ENCODE results near the gene UXS1. TPM values are rescaled to one million over a fixed set of nuclear protein-coding genes. Genes with fewer than 3 reads are reported as not detected.

UXS1 gene
- polyA plus RNA-seq, 1 of the 3 experiments (the other 2 are of a cell fraction), result 55.9 TPM

DNA sequence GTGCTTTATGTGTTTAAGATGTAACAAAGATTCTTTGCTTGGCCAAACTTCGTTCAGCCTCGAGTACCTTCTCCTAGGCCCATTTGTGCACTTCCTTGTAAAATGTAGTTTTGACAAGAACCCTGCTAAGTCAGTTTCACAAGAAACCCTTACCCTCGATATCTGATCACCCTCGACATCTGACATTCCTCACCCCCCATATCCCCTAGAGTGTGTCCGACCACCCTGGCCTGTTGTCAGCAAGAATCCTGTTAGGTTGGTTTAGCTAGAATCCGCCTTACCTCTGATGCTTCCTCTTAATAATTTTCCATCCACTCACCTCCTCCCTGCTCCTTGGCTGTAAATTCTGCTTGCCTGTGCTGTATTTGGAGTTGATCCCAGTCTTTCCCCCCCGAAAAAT lies 85.3 kb downstream of the UXS1 start:
- ChIA-PET CTCF (interaction anchor here (0.5 to 2.0 kb wide), 4 partner anchors 157 to 480 kb away, joined by 3 to 5 read pairs (median 4); no protein-coding TSS in a partner anchor), POLR2A (no interaction called here)
- H2AFZ ChIP-seq (ENCODE audit: low read depth), result no peak overlapping the region
- no peak for TF ChIP-seq TCF12 (IDR thresholded peaks at IDR 0.05)
- no peak for TF ChIP-seq JUND (IDR thresholded peaks at IDR 0.05)
- TF ChIP-seq, protein P1, sequence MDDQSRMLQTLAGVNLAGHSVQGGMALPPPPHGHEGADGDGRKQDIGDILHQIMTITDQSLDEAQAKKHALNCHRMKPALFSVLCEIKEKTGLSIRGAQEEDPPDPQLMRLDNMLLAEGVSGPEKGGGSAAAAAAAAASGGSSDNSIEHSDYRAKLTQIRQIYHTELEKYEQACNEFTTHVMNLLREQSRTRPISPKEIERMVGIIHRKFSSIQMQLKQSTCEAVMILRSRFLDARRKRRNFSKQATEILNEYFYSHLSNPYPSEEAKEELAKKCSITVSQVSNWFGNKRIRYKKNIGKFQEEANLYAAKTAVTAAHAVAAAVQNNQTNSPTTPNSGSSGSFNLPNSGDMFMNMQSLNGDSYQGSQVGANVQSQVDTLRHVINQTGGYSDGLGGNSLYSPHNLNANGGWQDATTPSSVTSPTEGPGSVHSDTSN (IDR thresholded peaks at IDR 0.05), result no peak
- TF ChIP-seq, protein P2, sequence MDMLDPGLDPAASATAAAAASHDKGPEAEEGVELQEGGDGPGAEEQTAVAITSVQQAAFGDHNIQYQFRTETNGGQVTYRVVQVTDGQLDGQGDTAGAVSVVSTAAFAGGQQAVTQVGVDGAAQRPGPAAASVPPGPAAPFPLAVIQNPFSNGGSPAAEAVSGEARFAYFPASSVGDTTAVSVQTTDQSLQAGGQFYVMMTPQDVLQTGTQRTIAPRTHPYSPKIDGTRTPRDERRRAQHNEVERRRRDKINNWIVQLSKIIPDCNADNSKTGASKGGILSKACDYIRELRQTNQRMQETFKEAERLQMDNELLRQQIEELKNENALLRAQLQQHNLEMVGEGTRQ (IDR thresholded peaks at IDR 0.05; ENCODE audit: borderline replicate concordance, low read depth, low read length), result no peak
- no peak for TF ChIP-seq NFIC (IDR thresholded peaks at IDR 0.05; ENCODE audit: borderline replicate concordance)
- TF ChIP-seq GATA2 (CRISPR knock-in tag; IDR thresholded peaks at IDR 0.05), result no peak
- TF ChIP-seq SMC3 (IDR thresholded peaks at IDR 0.05; ENCODE audit: low read depth, low read length), result no peak
- TF ChIP-seq MXI1 (IDR thresholded peaks at IDR 0.05; ENCODE audit: low read depth, low read length), result no peak
- TF ChIP-seq RFX5 (IDR thresholded peaks at IDR 0.05; ENCODE audit: low read length), result no peak
- TF ChIP-seq, protein P3, sequence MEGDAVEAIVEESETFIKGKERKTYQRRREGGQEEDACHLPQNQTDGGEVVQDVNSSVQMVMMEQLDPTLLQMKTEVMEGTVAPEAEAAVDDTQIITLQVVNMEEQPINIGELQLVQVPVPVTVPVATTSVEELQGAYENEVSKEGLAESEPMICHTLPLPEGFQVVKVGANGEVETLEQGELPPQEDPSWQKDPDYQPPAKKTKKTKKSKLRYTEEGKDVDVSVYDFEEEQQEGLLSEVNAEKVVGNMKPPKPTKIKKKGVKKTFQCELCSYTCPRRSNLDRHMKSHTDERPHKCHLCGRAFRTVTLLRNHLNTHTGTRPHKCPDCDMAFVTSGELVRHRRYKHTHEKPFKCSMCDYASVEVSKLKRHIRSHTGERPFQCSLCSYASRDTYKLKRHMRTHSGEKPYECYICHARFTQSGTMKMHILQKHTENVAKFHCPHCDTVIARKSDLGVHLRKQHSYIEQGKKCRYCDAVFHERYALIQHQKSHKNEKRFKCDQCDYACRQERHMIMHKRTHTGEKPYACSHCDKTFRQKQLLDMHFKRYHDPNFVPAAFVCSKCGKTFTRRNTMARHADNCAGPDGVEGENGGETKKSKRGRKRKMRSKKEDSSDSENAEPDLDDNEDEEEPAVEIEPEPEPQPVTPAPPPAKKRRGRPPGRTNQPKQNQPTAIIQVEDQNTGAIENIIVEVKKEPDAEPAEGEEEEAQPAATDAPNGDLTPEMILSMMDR (IDR thresholded peaks at IDR 0.05), result no peak
- TF ChIP-seq TEAD4 (IDR thresholded peaks at IDR 0.05; ENCODE audit: borderline replicate concordance, insufficient read depth), result no peak
- TF ChIP-seq FOSL2 (IDR thresholded peaks at IDR 0.05; ENCODE audit: borderline replicate concordance, low read depth), result no peak
- no peak for TF ChIP-seq RXRA (IDR thresholded peaks at IDR 0.05; ENCODE audit: borderline replicate concordance, low read depth)
- TF ChIP-seq RAD21 (IDR thresholded peaks at IDR 0.05; ENCODE audit: low read length), result no peak
- no peak for TF ChIP-seq POLR2AphosphoS5 (IDR thresholded peaks at IDR 0.05; ENCODE audit: low read depth, low read length)
- no peaks in the 10 kb centered on the region for H3F3A ChIP-seq (replicated peaks; ENCODE audit: insufficient read depth)
- no peaks in the 10 kb centered on the region for H4K20me1 ChIP-seq (ENCODE audit: insufficient read depth)
- H3K4me1 ChIP-seq (ENCODE audit: control insufficient read depth in 1 of 2, insufficient read depth in 2 of 2, low read depth in 1 of 2, low read length in 1 of 2), result peaks cover 4 to 7% of the 10 kb centered on the region in 2 experiments; a peak in 2 of 4 replicates
- no peaks in the 10 kb centered on the region for H3K9me2 ChIP-seq
- no peak overlapping the region for H3K4me3 ChIP-seq (ENCODE audit: low read depth in 2 of 2, low read length in 1 of 2)
- H3K4me2 ChIP-seq, result no peak overlapping the region
- peaks cover 0 to 39% of the 10 kb centered on the region in 2 experiments for H3K36me3 ChIP-seq (replicated peaks in 1 of 2; ENCODE audit: control insufficient read depth in 1 of 2, insufficient read depth in 2 of 2, low read length in 1 of 2)
- DNase-seq, result no peak
- H3K79me2 ChIP-seq (ENCODE audit: insufficient read depth), result no peaks in the 10 kb centered on the region
- no peak overlapping the region for H3K27ac ChIP-seq (ENCODE audit: low read depth in 2 of 2, low read length in 1 of 2)
- no peak overlapping the region for H3K9ac ChIP-seq
- H3K9me3 ChIP-seq, result no peaks in the 10 kb centered on the region
- WGBS (ENCODE audit: low lambda C conversion rate), result 93% methylated on average over 7 of the region's 7 CpGs
- H3K27me3 ChIP-seq (ENCODE audit: insufficient read depth), result no peaks in the 10 kb centered on the region

DNA sequence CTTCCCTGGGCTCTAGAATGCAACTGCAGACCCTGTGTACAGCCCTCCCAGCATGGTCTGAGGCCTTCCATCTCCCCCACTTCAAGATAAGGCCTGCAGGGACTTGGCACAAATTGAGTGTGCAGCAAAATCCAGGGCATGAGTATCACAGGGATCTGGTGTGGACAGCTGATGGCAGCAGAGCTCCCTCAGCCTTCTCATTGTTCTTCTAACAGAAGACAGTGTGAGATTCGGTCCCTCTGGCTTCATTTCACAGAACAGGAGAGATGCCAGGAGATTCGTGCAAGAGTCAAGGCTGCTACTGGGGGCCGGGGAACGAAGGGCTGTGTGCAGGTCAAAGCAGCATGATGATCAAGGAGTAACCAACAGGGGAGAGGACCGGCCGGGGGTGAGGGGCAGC lies 85.8 kb downstream of the UXS1 start:
- POLR2A ChIA-PET, result no interaction called here
- no peaks in the 10 kb centered on the region for H3F3A ChIP-seq (replicated peaks; ENCODE audit: insufficient read depth)
- H3K4me2 ChIP-seq, result no peak overlapping the region
- no peak overlapping the region for H3K9ac ChIP-seq
- no peaks in the 10 kb centered on the region for H3K9me2 ChIP-seq
- CTCF ChIA-PET, result interaction anchor here (0.7 to 2.0 kb wide), 4 partner anchors 9 to 480 kb away, joined by 3 to 5 read pairs (median 4); no protein-coding TSS in a partner anchor
- no peaks in the 10 kb centered on the region for H3K9me3 ChIP-seq
- peaks cover 4 to 7% of the 10 kb centered on the region in 2 experiments; a peak in 2 of 4 replicates for H3K4me1 ChIP-seq (ENCODE audit: control insufficient read depth in 1 of 2, insufficient read depth in 2 of 2, low read depth in 1 of 2, low read length in 1 of 2)
- DNase-seq, result peak; percentile 54
- H3K4me3 ChIP-seq (ENCODE audit: low read depth in 2 of 2, low read length in 1 of 2), result no peak overlapping the region
- no peak overlapping the region for H3K27ac ChIP-seq (ENCODE audit: low read depth in 2 of 2, low read length in 1 of 2)
- no peaks in the 10 kb centered on the region for H3K27me3 ChIP-seq (ENCODE audit: insufficient read depth)
- H4K20me1 ChIP-seq (ENCODE audit: insufficient read depth), result no peaks in the 10 kb centered on the region
- peaks cover 0 to 39% of the 10 kb centered on the region in 2 experiments for H3K36me3 ChIP-seq (replicated peaks in 1 of 2; ENCODE audit: control insufficient read depth in 1 of 2, insufficient read depth in 2 of 2, low read length in 1 of 2)
- WGBS (ENCODE audit: low lambda C conversion rate), result 81% methylated on average over 6 of the region's 6 CpGs
- H2AFZ ChIP-seq (ENCODE audit: low read depth), result no peak overlapping the region
- no peaks in the 10 kb centered on the region for H3K79me2 ChIP-seq (ENCODE audit: insufficient read depth)
- peak; percentile 62; the same call in 1 of the 2 replicates for TF ChIP-seq SMC3 (IDR thresholded peaks at IDR 0.05; ENCODE audit: low read depth, low read length)
- peak; percentile 68 for TF ChIP-seq RAD21 (IDR thresholded peaks at IDR 0.05; ENCODE audit: low read length)
- TF ChIP-seq GATA2 (CRISPR knock-in tag; IDR thresholded peaks at IDR 0.05), result no peak
- no peak for TF ChIP-seq RFX5 (IDR thresholded peaks at IDR 0.05; ENCODE audit: low read length)
- TF ChIP-seq, protein P4, sequence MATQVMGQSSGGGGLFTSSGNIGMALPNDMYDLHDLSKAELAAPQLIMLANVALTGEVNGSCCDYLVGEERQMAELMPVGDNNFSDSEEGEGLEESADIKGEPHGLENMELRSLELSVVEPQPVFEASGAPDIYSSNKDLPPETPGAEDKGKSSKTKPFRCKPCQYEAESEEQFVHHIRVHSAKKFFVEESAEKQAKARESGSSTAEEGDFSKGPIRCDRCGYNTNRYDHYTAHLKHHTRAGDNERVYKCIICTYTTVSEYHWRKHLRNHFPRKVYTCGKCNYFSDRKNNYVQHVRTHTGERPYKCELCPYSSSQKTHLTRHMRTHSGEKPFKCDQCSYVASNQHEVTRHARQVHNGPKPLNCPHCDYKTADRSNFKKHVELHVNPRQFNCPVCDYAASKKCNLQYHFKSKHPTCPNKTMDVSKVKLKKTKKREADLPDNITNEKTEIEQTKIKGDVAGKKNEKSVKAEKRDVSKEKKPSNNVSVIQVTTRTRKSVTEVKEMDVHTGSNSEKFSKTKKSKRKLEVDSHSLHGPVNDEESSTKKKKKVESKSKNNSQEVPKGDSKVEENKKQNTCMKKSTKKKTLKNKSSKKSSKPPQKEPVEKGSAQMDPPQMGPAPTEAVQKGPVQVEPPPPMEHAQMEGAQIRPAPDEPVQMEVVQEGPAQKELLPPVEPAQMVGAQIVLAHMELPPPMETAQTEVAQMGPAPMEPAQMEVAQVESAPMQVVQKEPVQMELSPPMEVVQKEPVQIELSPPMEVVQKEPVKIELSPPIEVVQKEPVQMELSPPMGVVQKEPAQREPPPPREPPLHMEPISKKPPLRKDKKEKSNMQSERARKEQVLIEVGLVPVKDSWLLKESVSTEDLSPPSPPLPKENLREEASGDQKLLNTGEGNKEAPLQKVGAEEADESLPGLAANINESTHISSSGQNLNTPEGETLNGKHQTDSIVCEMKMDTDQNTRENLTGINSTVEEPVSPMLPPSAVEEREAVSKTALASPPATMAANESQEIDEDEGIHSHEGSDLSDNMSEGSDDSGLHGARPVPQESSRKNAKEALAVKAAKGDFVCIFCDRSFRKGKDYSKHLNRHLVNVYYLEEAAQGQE (IDR thresholded peaks at IDR 0.05; ENCODE audit: low read depth, low read length), result no peak
- no peak for TF ChIP-seq NRF1 (IDR thresholded peaks at IDR 0.05; ENCODE audit: low read depth, low read length)
- TF ChIP-seq TCF12 (IDR thresholded peaks at IDR 0.05), result no peak
- TF ChIP-seq JUND (IDR thresholded peaks at IDR 0.05), result no peak
- TF ChIP-seq, protein P5, sequence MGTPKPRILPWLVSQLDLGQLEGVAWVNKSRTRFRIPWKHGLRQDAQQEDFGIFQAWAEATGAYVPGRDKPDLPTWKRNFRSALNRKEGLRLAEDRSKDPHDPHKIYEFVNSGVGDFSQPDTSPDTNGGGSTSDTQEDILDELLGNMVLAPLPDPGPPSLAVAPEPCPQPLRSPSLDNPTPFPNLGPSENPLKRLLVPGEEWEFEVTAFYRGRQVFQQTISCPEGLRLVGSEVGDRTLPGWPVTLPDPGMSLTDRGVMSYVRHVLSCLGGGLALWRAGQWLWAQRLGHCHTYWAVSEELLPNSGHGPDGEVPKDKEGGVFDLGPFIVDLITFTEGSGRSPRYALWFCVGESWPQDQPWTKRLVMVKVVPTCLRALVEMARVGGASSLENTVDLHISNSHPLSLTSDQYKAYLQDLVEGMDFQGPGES (IDR thresholded peaks at IDR 0.05; ENCODE audit: low read depth, low read length), result no peak
